OCI-LY7 (cell line): ENCODE data around the gene DTX3. TPM values are rescaled to one million over a fixed set of nuclear protein-coding genes. Genes with fewer than 3 reads are reported as not detected.

Source experiments
- BruUV-seq: library from RNA; stranded (reverse); fragments of 400-500 nt; replicated peaks from 2 replicates; lab custom pipeline; 2021; lab: Mats Ljungman, UMichigan
- CTCF ChIA-PET: fragments of 300-600 bp; sonication (Branson Sonifier 250); formaldehyde crosslinking; loops from one replicate; lab custom pipeline; 2022; ENCODE audit warnings: antibody characterized with exemption; ENCODE audit not compliant: unreplicated experiment; lab: Charles Lee
- POLR2A ChIA-PET: fragments of 300-600 bp; sonication (Branson Sonifier 250); formaldehyde crosslinking; loops from one replicate; lab custom pipeline; 2022; ENCODE audit warnings: antibody characterized with exemption; lab: Charles Lee
- DNase-seq: peaks from one replicate; pipeline ENCODE4 v3.0.0-alpha.2; 2015; ENCODE audit warnings: low spot score
- H2AFZ ChIP-seq: fragments of 200-600 bp; sonication (generic), shearing (Covaris generic); 2 replicates; pipeline ENCODE4 v1.6.1; 2014; ENCODE audit warnings: mild to moderate bottlenecking, antibody characterized with exemption, low read length, moderate library complexity
- H3K27ac ChIP-seq: fragments of 200-600 bp; sonication (generic); 2 replicates; pipeline ENCODE4 v1.5.1; 2014; ENCODE audit warnings: mixed run types, low read depth, mild to moderate bottlenecking, moderate library complexity, low read length, inconsistent platforms; ENCODE audit not compliant: poor library complexity, severe bottlenecking
- H3K36me3 ChIP-seq: fragments of 200-600 bp; sonication (generic); 2 replicates; pipeline ENCODE4 v1.6.1; 2014; ENCODE audit warnings: mild to moderate bottlenecking, antibody characterized with exemption, low read length, moderate library complexity, mixed read lengths; ENCODE audit not compliant: insufficient read depth
- H3K4me1 ChIP-seq: fragments of 200-600 bp; sonication (generic); 2 replicates; pipeline ENCODE4 v1.5.1; 2014; ENCODE audit warnings: mild to moderate bottlenecking, low read length; ENCODE audit not compliant: insufficient read depth, poor library complexity, severe bottlenecking
- H3K4me2 ChIP-seq: fragments of 200-600 bp; sonication (generic); 2 replicates; pipeline ENCODE4 v1.6.1; 2014; ENCODE audit warnings: mild to moderate bottlenecking, low read length
- H3K4me3 ChIP-seq: fragments of 200-600 bp; sonication (generic); 2 replicates; pipeline ENCODE4 v1.5.1; 2014; ENCODE audit warnings: mild to moderate bottlenecking, low read depth, low read length; ENCODE audit not compliant: poor library complexity, severe bottlenecking
- H3K79me2 ChIP-seq: fragments of 200-600 bp; sonication (generic); 2 replicates; pipeline ENCODE4 v1.6.1; 2016; ENCODE audit warnings: low read depth, mild to moderate bottlenecking, low read length, moderate library complexity, mixed read lengths; ENCODE audit not compliant: insufficient read depth
- H3K9me2 ChIP-seq: fragments of 200-600 bp; sonication (generic); 2 replicates; pipeline ENCODE4 v1.6.1; 2016; ENCODE audit warnings: mild to moderate bottlenecking, low read length, mixed read lengths; ENCODE audit not compliant: insufficient read depth
- H3K9me3 ChIP-seq: fragments of 200-600 bp; sonication (generic); 2 replicates; pipeline ENCODE4 v1.6.1; 2014; ENCODE audit warnings: mild to moderate bottlenecking, mixed run types, low read length, mixed read lengths
- H4K20me1 ChIP-seq: fragments of 200-600 bp; sonication (generic); 2 replicates; pipeline ENCODE4 v1.6.1; 2014; ENCODE audit warnings: mild to moderate bottlenecking, antibody characterized with exemption, low read length, moderate library complexity, mixed read lengths; ENCODE audit not compliant: insufficient read depth
- EZH2phosphoT487 ChIP-seq: fragments of 200-600 bp; sonication (generic); IDR thresholded peaks from 2 replicates; pipeline ENCODE4 v1.6.1; 2018; ENCODE audit warnings: low read depth, borderline replicate concordance, mild to moderate bottlenecking, mixed run types, antibody characterized with exemption, low read length, moderate library complexity, mixed read lengths
- intact Hi-C: fragments of 100-400 bp; cut with micrococcal nuclease; formaldehyde crosslinking; loops from one replicate; pipeline ENCODE4 v1.10.0; 2022; ENCODE audit not compliant: unreplicated experiment
- total RNA-seq, 2 experiments: library from RNA; depleted of rRNA in 1 of 2; stranded (reverse); fragments of >200 nt in 1 of 2; shearing (Covaris generic) in 1 of 2; gene quantifications; 2 replicates each; pipeline ENCODE4 v1.2.3, GENCODE V29; 2014 to 2022
- TF ChIP-seq, protein P1 (sequence below): fragments of 200-600 bp; sonication (generic); conservative IDR thresholded peaks from 2 replicates; pipeline ENCODE4 v1.5.1; 2014; ENCODE audit warnings: mild to moderate bottlenecking, antibody characterized with exemption, low read length, moderate library complexity, mixed read lengths

Gene DTX3
- total RNA-seq, 2 experiments from 2014 or later = not detected

DNA sequence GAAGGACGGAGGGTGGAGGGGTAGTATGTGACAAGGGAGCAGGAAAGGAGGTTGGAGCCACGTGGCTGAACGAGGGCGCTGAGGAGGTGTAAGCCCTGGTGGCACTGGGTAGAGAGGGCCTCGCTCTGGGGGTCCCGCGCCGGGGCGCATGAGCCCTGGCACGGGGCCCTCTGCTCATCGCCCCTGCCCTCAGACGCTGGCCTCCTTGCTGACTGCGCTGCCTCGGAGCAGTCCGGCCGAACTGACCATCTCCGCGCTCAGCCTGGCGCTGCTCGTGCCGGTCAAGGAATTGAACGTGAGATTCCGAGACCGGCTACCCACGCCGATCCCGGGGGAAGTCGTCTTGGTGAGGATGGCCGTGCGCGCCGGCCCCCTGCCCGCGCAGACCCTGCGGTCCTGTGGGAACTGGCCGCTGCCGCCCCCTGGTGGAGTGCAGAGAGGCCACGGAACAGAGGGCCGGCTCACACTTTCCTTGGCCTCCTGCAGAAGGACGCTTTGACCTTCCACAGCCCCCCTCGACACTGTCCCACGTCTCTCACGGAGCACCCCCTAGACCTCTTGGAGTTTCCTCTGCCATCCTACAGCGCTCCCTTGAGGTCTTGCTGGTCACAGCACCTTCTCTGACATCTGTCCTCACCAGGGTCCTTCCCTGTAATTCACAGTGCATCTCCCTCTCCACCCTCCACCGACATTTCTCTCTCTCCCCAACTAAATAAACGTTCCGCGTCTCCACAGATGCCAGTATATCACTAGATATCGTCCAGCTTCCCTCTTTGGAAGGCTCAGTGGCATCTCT is 17.1 kb downstream of the DTX3 start:
- Histone ChIP-seq H3K4me3 (no peak overlapping the region), H3K4me1 (no peaks in the 10 kb centered on the region), H3K4me2 (no peak overlapping the region; the same call in 1 of the 2 replicates), H3K9me2 (no peaks in the 10 kb centered on the region), H3K79me2 (no peaks in the 10 kb centered on the region), H4K20me1 (no peaks in the 10 kb centered on the region), H3K36me3 (no peaks in the 10 kb centered on the region), H3K9me3 (no peaks in the 10 kb centered on the region), H3K27ac (no peak overlapping the region), H2AFZ (no peak overlapping the region)
- peak; percentile 36 for DNase-seq
- intact Hi-C loops = no loop called here
- TF ChIP-seq EZH2phosphoT487 = no peak
- TF ChIP-seq, protein P1, sequence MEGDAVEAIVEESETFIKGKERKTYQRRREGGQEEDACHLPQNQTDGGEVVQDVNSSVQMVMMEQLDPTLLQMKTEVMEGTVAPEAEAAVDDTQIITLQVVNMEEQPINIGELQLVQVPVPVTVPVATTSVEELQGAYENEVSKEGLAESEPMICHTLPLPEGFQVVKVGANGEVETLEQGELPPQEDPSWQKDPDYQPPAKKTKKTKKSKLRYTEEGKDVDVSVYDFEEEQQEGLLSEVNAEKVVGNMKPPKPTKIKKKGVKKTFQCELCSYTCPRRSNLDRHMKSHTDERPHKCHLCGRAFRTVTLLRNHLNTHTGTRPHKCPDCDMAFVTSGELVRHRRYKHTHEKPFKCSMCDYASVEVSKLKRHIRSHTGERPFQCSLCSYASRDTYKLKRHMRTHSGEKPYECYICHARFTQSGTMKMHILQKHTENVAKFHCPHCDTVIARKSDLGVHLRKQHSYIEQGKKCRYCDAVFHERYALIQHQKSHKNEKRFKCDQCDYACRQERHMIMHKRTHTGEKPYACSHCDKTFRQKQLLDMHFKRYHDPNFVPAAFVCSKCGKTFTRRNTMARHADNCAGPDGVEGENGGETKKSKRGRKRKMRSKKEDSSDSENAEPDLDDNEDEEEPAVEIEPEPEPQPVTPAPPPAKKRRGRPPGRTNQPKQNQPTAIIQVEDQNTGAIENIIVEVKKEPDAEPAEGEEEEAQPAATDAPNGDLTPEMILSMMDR = peak; percentile 79
- no TSS peak for BruUV-seq
- ChIA-PET CTCF (no interaction called here), POLR2A (interaction anchor here (0.7 kb wide), 1 partner anchor 345 kb away, joined by 3 read pairs; no protein-coding TSS in a partner anchor)

DNA sequence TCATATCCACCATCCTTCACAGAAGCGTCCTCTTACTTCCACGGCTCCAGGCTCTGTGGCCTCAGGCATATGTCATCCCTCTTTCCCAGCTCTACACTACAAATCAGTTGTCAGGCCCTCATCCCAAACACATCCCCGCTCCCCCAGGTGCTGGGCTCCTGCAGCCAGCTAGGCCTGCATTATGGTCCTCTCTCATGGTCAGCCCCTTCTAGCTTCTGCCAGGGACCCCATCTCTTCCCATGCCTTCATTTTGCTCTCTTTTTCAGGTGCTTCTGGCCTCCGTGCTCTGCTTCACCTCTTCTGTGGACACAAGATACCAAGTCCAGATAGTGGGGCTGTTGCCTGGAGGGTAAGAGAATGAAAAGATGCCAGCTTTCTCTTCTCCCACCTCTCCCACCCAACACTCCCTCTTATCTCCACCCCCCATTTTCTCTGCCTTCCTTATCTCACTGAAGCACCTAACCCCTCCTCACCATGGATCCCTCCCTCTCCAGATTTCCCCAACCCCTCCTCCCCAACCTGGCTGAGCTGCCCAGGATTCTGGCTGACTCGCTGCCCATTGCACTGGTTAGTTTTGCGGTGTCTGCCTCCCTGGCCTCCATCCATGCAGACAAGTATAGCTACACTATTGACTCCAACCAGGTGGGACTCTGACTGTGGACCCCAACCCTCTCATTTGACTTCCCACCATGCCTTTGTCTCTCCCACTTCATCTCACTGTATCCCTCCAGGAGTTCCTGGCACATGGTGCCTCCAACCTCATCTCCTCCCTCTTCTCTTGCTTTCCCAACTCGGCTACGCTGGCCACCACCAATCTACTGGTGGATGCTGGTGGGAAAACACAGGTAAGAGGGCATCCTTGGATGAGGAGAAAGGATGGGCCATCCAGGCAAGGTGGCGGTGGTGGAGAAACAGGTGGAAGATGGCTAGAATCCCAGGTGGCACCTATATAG is 17.9 kb downstream of the DTX3 start:
- no TSS peak for BruUV-seq
- ChIA-PET CTCF (no interaction called here), POLR2A (no interaction called here)
- no peaks in the 10 kb centered on the region for H3K79me2 ChIP-seq
- H3K4me3 ChIP-seq = no peak overlapping the region
- no peak overlapping the region for H2AFZ ChIP-seq
- no peaks in the 10 kb centered on the region for H3K36me3 ChIP-seq
- TF ChIP-seq EZH2phosphoT487 = no peak
- TF ChIP-seq, protein P1 = no peak
- no peak overlapping the region for H3K27ac ChIP-seq
- no peaks in the 10 kb centered on the region for H3K9me3 ChIP-seq
- DNase-seq = no peak
- H4K20me1 ChIP-seq = no peaks in the 10 kb centered on the region
- no peaks in the 10 kb centered on the region for H3K9me2 ChIP-seq
- no peaks in the 10 kb centered on the region for H3K4me1 ChIP-seq
- no peak overlapping the region for H3K4me2 ChIP-seq
- intact Hi-C loops = no loop called here
